Measurements from ENCODE around the gene MACF1. TPM values are rescaled to one million over a fixed set of nuclear protein-coding genes. Genes with fewer than 3 reads are reported as not detected.

Gene MACF1
- total and polyA plus RNA-seq, 2 of the 13 experiments (the other 11 are each of a cell fraction or from before 2014, with no cell fraction given) = 36.7 to 65.4 TPM

DNA sequence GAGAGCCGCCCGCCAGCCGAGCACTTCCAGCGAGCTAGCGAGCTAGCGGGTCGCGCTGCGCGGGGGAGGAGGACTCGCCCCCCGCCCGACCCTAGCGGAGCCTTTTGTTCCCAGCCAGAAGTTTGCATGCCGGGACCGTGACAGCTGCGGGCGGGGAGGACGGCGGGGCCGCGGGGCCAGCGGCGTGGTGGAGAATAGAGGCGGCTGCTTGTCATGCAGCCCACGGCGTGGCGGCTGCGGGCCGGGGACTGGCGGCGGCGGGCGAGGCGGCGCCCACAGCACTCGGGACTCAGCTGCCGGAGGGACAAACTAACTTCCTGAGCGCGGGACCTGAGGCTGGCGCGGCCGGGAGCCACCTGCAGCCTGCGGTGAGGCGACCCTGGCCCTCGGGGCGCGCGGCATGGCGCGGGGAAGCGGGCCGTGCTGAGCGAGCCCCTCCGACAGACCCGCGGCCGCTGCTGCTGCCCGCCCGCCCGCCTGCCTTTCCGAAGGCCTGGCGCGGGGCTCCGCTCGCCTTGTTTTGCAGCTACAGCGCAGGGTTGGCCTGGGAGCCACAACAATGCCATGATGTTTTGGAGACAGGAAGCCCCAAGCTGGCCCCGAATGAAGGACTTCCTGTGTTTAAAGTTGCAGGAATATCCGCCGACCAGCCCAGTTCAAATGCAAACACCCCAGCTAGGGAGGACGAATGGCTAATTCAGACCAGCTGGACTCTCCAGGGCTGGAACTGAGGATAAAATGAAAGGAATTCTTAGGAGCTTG is 204.7 kb downstream of the MACF1 start (continued):
- TF ChIP-seq, protein P1, sequence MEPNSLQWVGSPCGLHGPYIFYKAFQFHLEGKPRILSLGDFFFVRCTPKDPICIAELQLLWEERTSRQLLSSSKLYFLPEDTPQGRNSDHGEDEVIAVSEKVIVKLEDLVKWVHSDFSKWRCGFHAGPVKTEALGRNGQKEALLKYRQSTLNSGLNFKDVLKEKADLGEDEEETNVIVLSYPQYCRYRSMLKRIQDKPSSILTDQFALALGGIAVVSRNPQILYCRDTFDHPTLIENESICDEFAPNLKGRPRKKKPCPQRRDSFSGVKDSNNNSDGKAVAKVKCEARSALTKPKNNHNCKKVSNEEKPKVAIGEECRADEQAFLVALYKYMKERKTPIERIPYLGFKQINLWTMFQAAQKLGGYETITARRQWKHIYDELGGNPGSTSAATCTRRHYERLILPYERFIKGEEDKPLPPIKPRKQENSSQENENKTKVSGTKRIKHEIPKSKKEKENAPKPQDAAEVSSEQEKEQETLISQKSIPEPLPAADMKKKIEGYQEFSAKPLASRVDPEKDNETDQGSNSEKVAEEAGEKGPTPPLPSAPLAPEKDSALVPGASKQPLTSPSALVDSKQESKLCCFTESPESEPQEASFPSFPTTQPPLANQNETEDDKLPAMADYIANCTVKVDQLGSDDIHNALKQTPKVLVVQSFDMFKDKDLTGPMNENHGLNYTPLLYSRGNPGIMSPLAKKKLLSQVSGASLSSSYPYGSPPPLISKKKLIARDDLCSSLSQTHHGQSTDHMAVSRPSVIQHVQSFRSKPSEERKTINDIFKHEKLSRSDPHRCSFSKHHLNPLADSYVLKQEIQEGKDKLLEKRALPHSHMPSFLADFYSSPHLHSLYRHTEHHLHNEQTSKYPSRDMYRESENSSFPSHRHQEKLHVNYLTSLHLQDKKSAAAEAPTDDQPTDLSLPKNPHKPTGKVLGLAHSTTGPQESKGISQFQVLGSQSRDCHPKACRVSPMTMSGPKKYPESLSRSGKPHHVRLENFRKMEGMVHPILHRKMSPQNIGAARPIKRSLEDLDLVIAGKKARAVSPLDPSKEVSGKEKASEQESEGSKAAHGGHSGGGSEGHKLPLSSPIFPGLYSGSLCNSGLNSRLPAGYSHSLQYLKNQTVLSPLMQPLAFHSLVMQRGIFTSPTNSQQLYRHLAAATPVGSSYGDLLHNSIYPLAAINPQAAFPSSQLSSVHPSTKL (CRISPR knock-in tag; IDR thresholded peaks at IDR 0.05) = no peak
- TF ChIP-seq, protein P2, sequence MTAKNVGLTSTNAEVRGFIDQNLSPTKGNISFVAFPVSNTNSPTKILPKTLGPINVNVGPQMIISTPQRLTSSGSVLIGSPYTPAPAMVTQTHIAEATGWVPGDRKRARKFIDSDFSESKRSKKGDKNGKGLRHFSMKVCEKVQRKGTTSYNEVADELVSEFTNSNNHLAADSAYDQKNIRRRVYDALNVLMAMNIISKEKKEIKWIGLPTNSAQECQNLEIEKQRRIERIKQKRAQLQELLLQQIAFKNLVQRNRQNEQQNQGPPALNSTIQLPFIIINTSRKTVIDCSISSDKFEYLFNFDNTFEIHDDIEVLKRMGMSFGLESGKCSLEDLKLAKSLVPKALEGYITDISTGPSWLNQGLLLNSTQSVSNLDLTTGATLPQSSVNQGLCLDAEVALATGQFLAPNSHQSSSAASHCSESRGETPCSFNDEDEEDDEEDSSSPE (CRISPR knock-in tag; IDR thresholded peaks at IDR 0.05) = no peak; the same call in 1 of the 2 replicates
- no peak for TF ChIP-seq EZH2 (conservative IDR thresholded peaks at IDR 0.05; ENCODE audit: low read depth, low read length)
- no peak for TF ChIP-seq KDM3A (CRISPR knock-in tag; IDR thresholded peaks at IDR 0.05; ENCODE audit: low read depth)
- TF ChIP-seq, protein P3, sequence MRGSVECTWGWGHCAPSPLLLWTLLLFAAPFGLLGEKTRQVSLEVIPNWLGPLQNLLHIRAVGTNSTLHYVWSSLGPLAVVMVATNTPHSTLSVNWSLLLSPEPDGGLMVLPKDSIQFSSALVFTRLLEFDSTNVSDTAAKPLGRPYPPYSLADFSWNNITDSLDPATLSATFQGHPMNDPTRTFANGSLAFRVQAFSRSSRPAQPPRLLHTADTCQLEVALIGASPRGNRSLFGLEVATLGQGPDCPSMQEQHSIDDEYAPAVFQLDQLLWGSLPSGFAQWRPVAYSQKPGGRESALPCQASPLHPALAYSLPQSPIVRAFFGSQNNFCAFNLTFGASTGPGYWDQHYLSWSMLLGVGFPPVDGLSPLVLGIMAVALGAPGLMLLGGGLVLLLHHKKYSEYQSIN (CRISPR knock-in tag; IDR thresholded peaks at IDR 0.05; ENCODE audit: borderline replicate concordance) = no peak
- TF ChIP-seq ELF3 (CRISPR knock-in tag; IDR thresholded peaks at IDR 0.05) = no peak
- TF ChIP-seq, protein P4, sequence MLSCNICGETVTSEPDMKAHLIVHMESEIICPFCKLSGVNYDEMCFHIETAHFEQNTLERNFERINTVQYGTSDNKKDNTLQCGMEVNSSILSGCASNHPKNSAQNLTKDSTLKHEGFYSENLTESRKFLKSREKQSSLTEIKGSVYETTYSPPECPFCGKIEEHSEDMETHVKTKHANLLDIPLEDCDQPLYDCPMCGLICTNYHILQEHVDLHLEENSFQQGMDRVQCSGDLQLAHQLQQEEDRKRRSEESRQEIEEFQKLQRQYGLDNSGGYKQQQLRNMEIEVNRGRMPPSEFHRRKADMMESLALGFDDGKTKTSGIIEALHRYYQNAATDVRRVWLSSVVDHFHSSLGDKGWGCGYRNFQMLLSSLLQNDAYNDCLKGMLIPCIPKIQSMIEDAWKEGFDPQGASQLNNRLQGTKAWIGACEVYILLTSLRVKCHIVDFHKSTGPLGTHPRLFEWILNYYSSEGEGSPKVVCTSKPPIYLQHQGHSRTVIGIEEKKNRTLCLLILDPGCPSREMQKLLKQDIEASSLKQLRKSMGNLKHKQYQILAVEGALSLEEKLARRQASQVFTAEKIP (CRISPR knock-in tag; IDR thresholded peaks at IDR 0.05; ENCODE audit: borderline replicate concordance) = no peak
- no peak for TF ChIP-seq ZSCAN22 (CRISPR knock-in tag; IDR thresholded peaks at IDR 0.05)
- TF ChIP-seq MBNL3 (CRISPR knock-in tag; conservative IDR thresholded peaks at IDR 0.05) = no peak
- TF ChIP-seq ZNF577 (CRISPR knock-in tag; IDR thresholded peaks at IDR 0.05; ENCODE audit: borderline replicate concordance, low read depth) = no peak

Measured in HepG2 (cell line).